ENCODE results near the gene CFDP1.

CFDP1 gene

GRCh38 chr16:75337430-75337829 lies 95.9 kb downstream of the CFDP1 start:
- Histone ChIP-seq H3K9me2 (replicated peaks; ENCODE audit: insufficient read depth, low read length) (no peaks in the 10 kb centered on the region), H3K79me2 (ENCODE audit: low read length) (no peaks in the 10 kb centered on the region), H3K4me2 (ENCODE audit: low read depth, low read length) (no peak overlapping the region), H3K27ac (ENCODE audit: low read length) (no peak overlapping the region), H3K4me1 (ENCODE audit: low read length) (no peaks in the 10 kb centered on the region), H3K9me3 (replicated peaks; ENCODE audit: insufficient read depth, low read length) (no peaks in the 10 kb centered on the region), H3K27me3 (replicated peaks; ENCODE audit: insufficient read depth, low read length) (no peaks in the 10 kb centered on the region), H3K9ac (ENCODE audit: low read length) (no peak overlapping the region), H3K4me3 (ENCODE audit: low read length) (no peak overlapping the region), H4K20me1 (ENCODE audit: insufficient read depth, low read length) (no peaks in the 10 kb centered on the region), H2AFZ (ENCODE audit: low read length) (no peak overlapping the region), H3F3A (ENCODE audit: insufficient read depth, low read length) (no peaks in the 10 kb centered on the region), H3K36me3 (replicated peaks; ENCODE audit: insufficient read depth, low read length) (no peaks in the 10 kb centered on the region)
- no peak for TF ChIP-seq CTCF (IDR thresholded peaks at IDR 0.05; ENCODE audit: low read length)
- no peak for TF ChIP-seq EZH2 (optimal IDR thresholded peaks at IDR 0.05; ENCODE audit: low read depth, low read length)
- no peak for TF ChIP-seq EZH2phosphoT487 (IDR thresholded peaks at IDR 0.05; ENCODE audit: low read length)
- no peak for DNase-seq

- no peak overlapping the region for H3K9ac ChIP-seq (ENCODE audit: low read length)
- no peaks in the 10 kb centered on the region for H3F3A ChIP-seq (ENCODE audit: insufficient read depth, low read length)
- H3K4me2 ChIP-seq (ENCODE audit: low read depth, low read length), result no peak overlapping the region
- H3K4me3 ChIP-seq (ENCODE audit: low read length), result no peak overlapping the region
- DNase-seq, result no peak
- no peaks in the 10 kb centered on the region for H3K27me3 ChIP-seq (replicated peaks; ENCODE audit: insufficient read depth, low read length)
- H3K27ac ChIP-seq (ENCODE audit: low read length), result no peak overlapping the region
- no peaks in the 10 kb centered on the region for H3K79me2 ChIP-seq (ENCODE audit: low read length)
- no peaks in the 10 kb centered on the region for H3K36me3 ChIP-seq (replicated peaks; ENCODE audit: insufficient read depth, low read length)
- H3K9me2 ChIP-seq (replicated peaks; ENCODE audit: insufficient read depth, low read length), result no peaks in the 10 kb centered on the region
- TF ChIP-seq EZH2phosphoT487 (IDR thresholded peaks at IDR 0.05; ENCODE audit: low read length), result no peak
- no peak for TF ChIP-seq CTCF (IDR thresholded peaks at IDR 0.05; ENCODE audit: low read length)
- TF ChIP-seq EZH2 (optimal IDR thresholded peaks at IDR 0.05; ENCODE audit: low read depth, low read length), result no peak
- H3K4me1 ChIP-seq (ENCODE audit: low read length), result no peaks in the 10 kb centered on the region
- H3K9me3 ChIP-seq (replicated peaks; ENCODE audit: insufficient read depth, low read length), result no peaks in the 10 kb centered on the region
- H4K20me1 ChIP-seq (ENCODE audit: insufficient read depth, low read length), result no peaks in the 10 kb centered on the region
- no peak overlapping the region for H2AFZ ChIP-seq (ENCODE audit: low read length)
Observed at GRCh38 chr16:75336521-75336920, 96.8 kb downstream of the CFDP1 start.

- no peaks in the 10 kb centered on the region for H3K4me1 ChIP-seq (ENCODE audit: low read length)
- no peak overlapping the region for H3K4me3 ChIP-seq (ENCODE audit: low read length)
- H3K9ac ChIP-seq (ENCODE audit: low read length), result no peak overlapping the region
- no peaks in the 10 kb centered on the region for H3K9me2 ChIP-seq (replicated peaks; ENCODE audit: insufficient read depth, low read length)
- H3F3A ChIP-seq (ENCODE audit: insufficient read depth, low read length), result no peaks in the 10 kb centered on the region
- TF ChIP-seq EZH2 (optimal IDR thresholded peaks at IDR 0.05; ENCODE audit: low read depth, low read length) (no peak), EZH2phosphoT487 (IDR thresholded peaks at IDR 0.05; ENCODE audit: low read length) (no peak), CTCF (IDR thresholded peaks at IDR 0.05; ENCODE audit: low read length) (no peak)
- H3K27me3 ChIP-seq (replicated peaks; ENCODE audit: insufficient read depth, low read length), result no peaks in the 10 kb centered on the region
- H3K4me2 ChIP-seq (ENCODE audit: low read depth, low read length), result no peak overlapping the region
- H3K27ac ChIP-seq (ENCODE audit: low read length), result no peak overlapping the region
- H3K36me3 ChIP-seq (replicated peaks; ENCODE audit: insufficient read depth, low read length), result no peaks in the 10 kb centered on the region
- no peak for DNase-seq
- H2AFZ ChIP-seq (ENCODE audit: low read length), result no peak overlapping the region
- H3K9me3 ChIP-seq (replicated peaks; ENCODE audit: insufficient read depth, low read length), result no peaks in the 10 kb centered on the region
- H4K20me1 ChIP-seq (ENCODE audit: insufficient read depth, low read length), result no peaks in the 10 kb centered on the region
- H3K79me2 ChIP-seq (ENCODE audit: low read length), result no peaks in the 10 kb centered on the region
Observed at GRCh38 chr16:75333721-75334163, 99.6 kb downstream of the CFDP1 start.

Data from MM.1S (cell line).